HepG2 (cell line): ENCODE data around the gene PCARE. TPM values are rescaled to one million over a fixed set of nuclear protein-coding genes. Genes with fewer than 3 reads are reported as not detected.

Experiments
- ATAC-seq: fragments of 200-7000 bp; cut with Tn5 transposase; 3 replicates; pipeline ENCODE4 v1.9.1; 2020; ENCODE audit warnings: mild to moderate bottlenecking, moderate library complexity
- BruUV-seq: library from RNA; stranded (reverse); fragments of 400-500 nt; replicated peaks from 2 replicates; lab custom pipeline; 2021; lab: Mats Ljungman, UMichigan
- CTCF ChIA-PET: fragments of 300-600 bp; formaldehyde crosslinking; extraction: SDS; loops from one replicate; lab custom pipeline; 2021; ENCODE audit warnings: low total read pairs, inconsistent platforms, low intra/inter-chr PET ratio; lab: Yijun Ruan, JAX
- POLR2A ChIA-PET: fragments of 350-600 bp; sonication (Branson Sonifier 250); formaldehyde crosslinking; loops from one replicate; lab custom pipeline; 2020; ENCODE audit warnings: antibody characterized with exemption, inconsistent platforms; lab: Yijun Ruan, JAX
- DNase-seq: peaks from one replicate; pipeline ENCODE4 v3.0.0-alpha.2; 2015; ENCODE audit warnings: low spot score
- FAIRE-seq: peaks from 3 replicates; lab custom pipeline; 2011; peaks lifted over from hg19 to GRCh38; lab: Jason Lieb, UNC
- H2AFZ ChIP-seq: one replicate; pipeline ENCODE4 v1.6.1; 2011; ENCODE audit warnings: low read length, inconsistent platforms
- H3K27ac ChIP-seq: fragments of 300-600 bp; 3 replicates; pipeline ENCODE4 v1.8.0; 2011; ENCODE audit warnings: mixed run types, mild to moderate bottlenecking, mixed read lengths, low read length, inconsistent platforms; ENCODE audit not compliant: insufficient read depth; ENCODE audit errors: extremely low read length
- H3K27me3 ChIP-seq, 2 experiments: fragments of 200-600 bp in 1 of 2; 2 replicates in 1 of 2; 3 replicates in 1 of 2; pipeline versions ENCODE4 v1.6.0 to v1.8.0; 2011; ENCODE audit warnings: low read length in 2 of 2, mild to moderate bottlenecking in 2 of 2, moderate library complexity in 2 of 2, inconsistent platforms in 1 of 2; ENCODE audit not compliant: insufficient read depth in 2 of 2, control insufficient read depth in 1 of 2
- H3K36me3 ChIP-seq, 2 experiments: fragments of 200-600 bp in 1 of 2; replicated peaks in 1 of 2; 2 replicates in 1 of 2; 3 replicates in 1 of 2; pipeline versions ENCODE4 v1.5.1 to v1.8.0; 2011; ENCODE audit warnings: low read length in 2 of 2, inconsistent platforms in 1 of 2; ENCODE audit not compliant: insufficient read depth in 2 of 2, control insufficient read depth in 1 of 2
- H3K4me1 ChIP-seq: 2 replicates; pipeline ENCODE4 v1.5.1; 2012; ENCODE audit warnings: low read length, inconsistent platforms; ENCODE audit not compliant: insufficient read depth
- H3K4me2 ChIP-seq: 2 replicates; pipeline ENCODE4 v1.6.0; 2011; ENCODE audit warnings: low read depth, low read length, inconsistent platforms
- H3K4me3 ChIP-seq, 3 experiments: fragments of 200-600 bp in 1 of 3; sonication (generic), shearing (Covaris generic) in 1 of 3; replicated peaks in 1 of 3; 2 replicates each; pipeline ENCODE4 v1.5.1; 2011 to 2016; ENCODE audit warnings: low read length in 3 of 3, inconsistent platforms in 2 of 3, low read depth in 2 of 3, mild to moderate bottlenecking in 2 of 3, control low read depth in 1 of 3, mixed read lengths in 1 of 3; ENCODE audit not compliant: insufficient read depth in 1 of 3
- H3K79me2 ChIP-seq: one replicate; pipeline ENCODE4 v1.6.1; 2011; ENCODE audit warnings: low read length, inconsistent platforms; ENCODE audit not compliant: insufficient read depth
- H3K9ac ChIP-seq: 2 replicates; pipeline ENCODE4 v1.6.0; 2011; ENCODE audit warnings: mild to moderate bottlenecking, low read depth, low read length, inconsistent platforms; ENCODE audit not compliant: insufficient read depth
- H3K9me3 ChIP-seq: 2 replicates; pipeline ENCODE4 v1.5.1; 2012; ENCODE audit warnings: mild to moderate bottlenecking, low read length
- H4K20me1 ChIP-seq: 2 replicates; pipeline ENCODE4 v1.6.0; 2011; ENCODE audit warnings: inconsistent platforms, mild to moderate bottlenecking, low read length, moderate library complexity; ENCODE audit not compliant: insufficient read depth
- SNAI1 ChIP-seq: sonication (generic); formaldehyde crosslinking; IDR thresholded peaks from 2 replicates; pipeline ENCODE4 v1.5.0; 2020; ENCODE audit warnings: mild to moderate bottlenecking, missing genetic modification reagents, borderline replicate concordance
- SRSF9 ChIP-seq: fragments of 200-400 bp; formaldehyde crosslinking; IDR thresholded peaks from 2 replicates; pipeline ENCODE4 v1.6.1; 2018; ENCODE audit warnings: borderline replicate concordance, mild to moderate bottlenecking, low read depth, low read length; ENCODE audit not compliant: insufficient read depth, poor library complexity, severe bottlenecking
- WGBS: methylation state at CpG from one replicate; pipeline ENCODE4 v1.1.6; 2017; ENCODE audit warnings: low lambda C conversion rate; 5-methylcytosine and 5-hydroxymethylcytosine counted together
- in situ Hi-C: cut with HindIII; loops from 2 replicates; pipeline ENCODE4 v1.10.0; 2017; ENCODE audit warnings: low pct_unique_long_range_greater_than_20kb; ENCODE audit not compliant: extremely low pct_ligation_motif_present
- intact Hi-C: fragments of 100-400 bp; cut with micrococcal nuclease; formaldehyde crosslinking; loops from one replicate; pipeline ENCODE4 v1.10.0; 2022; ENCODE audit not compliant: unreplicated experiment
- polyA plus RNA-seq, 8 experiments: library from polyadenylated mRNA; depleted of rRNA in 3 of 8; stranded (reverse) in 7 of 8; unstranded in 1 of 8; fragments of >200 nt; fragmentation: Illumina TruSeq in 4 of 8; extraction: Trizol in 4 of 8; gene quantifications; 2 replicates each; pipeline versions ENCODE4 v1.2.1 to v1.2.3, GENCODE V29; 2011 to 2016; ENCODE audit warnings: low read depth in 4 of 8, missing spikeins in 1 of 8, mixed read lengths in 1 of 8; ENCODE audit not compliant: insufficient read depth in 1 of 8
- total RNA-seq, 5 experiments: library from RNA; depleted of rRNA; stranded (reverse); fragments of >200 nt; fragmentation: Illumina TruSeq; extraction: Trizol; gene quantifications; 2 replicates each; pipeline ENCODE4 v1.2.3, GENCODE V29; 2016; ENCODE audit warnings: low read depth in 1 of 5
- TF ChIP-seq, protein P1 (sequence below): sonication (generic); formaldehyde crosslinking; IDR thresholded peaks from 2 replicates; pipeline ENCODE4 v1.4.0; 2020; ENCODE audit warnings: missing genetic modification reagents, borderline replicate concordance

Gene PCARE
- total and polyA plus RNA-seq, 2 of the 13 experiments (the other 11 are each of a cell fraction or from before 2014, with no cell fraction given) = not detected

DNA sequence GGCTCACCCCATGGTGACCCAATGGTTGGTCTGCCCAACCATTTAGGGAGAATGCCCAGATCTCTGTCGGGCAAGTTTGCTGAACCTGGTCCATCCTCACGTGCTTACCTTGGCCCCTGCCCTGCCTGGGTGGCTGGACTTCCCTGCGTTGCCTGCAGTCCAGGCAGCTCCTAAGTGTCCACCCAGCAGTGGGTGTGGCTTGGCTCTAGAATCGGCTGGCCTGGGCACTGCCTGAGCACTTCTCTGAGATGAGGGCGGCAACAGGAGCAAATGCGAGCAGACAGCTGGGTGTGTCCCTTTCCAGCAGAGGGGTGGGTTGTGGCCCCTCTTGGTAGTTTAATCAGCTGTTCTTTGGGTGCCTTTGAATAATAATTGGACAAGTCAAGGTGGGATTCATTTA, 11.3 kb downstream of the PCARE start:
- intact Hi-C loops (no loop called here), in situ Hi-C loops (no loop called here)
- Histone ChIP-seq H3K4me2 (no peak overlapping the region), H4K20me1 (no peaks in the 10 kb centered on the region), H2AFZ (no peak overlapping the region), H3K4me1 (no peaks in the 10 kb centered on the region), H3K36me3 (no peaks in the 10 kb centered on the region)
- no peak for ATAC-seq
- DNase-seq = no peak
- TF ChIP-seq SNAI1 (no peak), SRSF9 (no peak)
- TF ChIP-seq, protein P1, sequence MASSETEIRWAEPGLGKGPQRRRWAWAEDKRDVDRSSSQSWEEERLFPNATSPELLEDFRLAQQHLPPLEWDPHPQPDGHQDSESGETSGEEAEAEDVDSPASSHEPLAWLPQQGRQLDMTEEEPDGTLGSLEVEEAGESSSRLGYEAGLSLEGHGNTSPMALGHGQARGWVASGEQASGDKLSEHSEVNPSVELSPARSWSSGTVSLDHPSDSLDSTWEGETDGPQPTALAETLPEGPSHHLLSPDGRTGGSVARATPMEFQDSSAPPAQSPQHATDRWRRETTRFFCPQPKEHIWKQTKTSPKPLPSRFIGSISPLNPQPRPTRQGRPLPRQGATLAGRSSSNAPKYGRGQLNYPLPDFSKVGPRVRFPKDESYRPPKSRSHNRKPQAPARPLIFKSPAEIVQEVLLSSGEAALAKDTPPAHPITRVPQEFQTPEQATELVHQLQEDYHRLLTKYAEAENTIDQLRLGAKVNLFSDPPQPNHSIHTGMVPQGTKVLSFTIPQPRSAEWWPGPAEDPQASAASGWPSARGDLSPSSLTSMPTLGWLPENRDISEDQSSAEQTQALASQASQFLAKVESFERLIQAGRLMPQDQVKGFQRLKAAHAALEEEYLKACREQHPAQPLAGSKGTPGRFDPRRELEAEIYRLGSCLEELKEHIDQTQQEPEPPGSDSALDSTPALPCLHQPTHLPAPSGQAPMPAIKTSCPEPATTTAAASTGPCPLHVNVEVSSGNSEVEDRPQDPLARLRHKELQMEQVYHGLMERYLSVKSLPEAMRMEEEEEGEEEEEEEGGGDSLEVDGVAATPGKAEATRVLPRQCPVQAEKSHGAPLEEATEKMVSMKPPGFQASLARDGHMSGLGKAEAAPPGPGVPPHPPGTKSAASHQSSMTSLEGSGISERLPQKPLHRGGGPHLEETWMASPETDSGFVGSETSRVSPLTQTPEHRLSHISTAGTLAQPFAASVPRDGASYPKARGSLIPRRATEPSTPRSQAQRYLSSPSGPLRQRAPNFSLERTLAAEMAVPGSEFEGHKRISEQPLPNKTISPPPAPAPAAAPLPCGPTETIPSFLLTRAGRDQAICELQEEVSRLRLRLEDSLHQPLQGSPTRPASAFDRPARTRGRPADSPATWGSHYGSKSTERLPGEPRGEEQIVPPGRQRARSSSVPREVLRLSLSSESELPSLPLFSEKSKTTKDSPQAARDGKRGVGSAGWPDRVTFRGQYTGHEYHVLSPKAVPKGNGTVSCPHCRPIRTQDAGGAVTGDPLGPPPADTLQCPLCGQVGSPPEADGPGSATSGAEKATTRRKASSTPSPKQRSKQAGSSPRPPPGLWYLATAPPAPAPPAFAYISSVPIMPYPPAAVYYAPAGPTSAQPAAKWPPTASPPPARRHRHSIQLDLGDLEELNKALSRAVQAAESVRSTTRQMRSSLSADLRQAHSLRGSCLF (CRISPR knock-in tag) = no peak
- TF ChIP-seq, all 625 proteins: peak for 0
- H3K27me3 ChIP-seq = peaks cover 2 to 64% of the 10 kb centered on the region in 2 experiments; a peak in 2 of 5 replicates
- no peaks in the 10 kb centered on the region for H3K79me2 ChIP-seq
- ChIA-PET POLR2A (no interaction called here), CTCF (no interaction called here)
- no peak overlapping the region for H3K9ac ChIP-seq
- H3K27ac ChIP-seq = no peak overlapping the region
- 55% methylated on average over 5 of the region's 6 CpGs for WGBS
- H3K9me3 ChIP-seq = no peaks in the 10 kb centered on the region
- FAIRE-seq = no peak
- no peak overlapping the region for H3K4me3 ChIP-seq
- no TSS peak for BruUV-seq
